Aorta (tissue), 5 donors: ENCODE results near the gene GRB10. TPM values are rescaled to one million over a fixed set of nuclear protein-coding genes. Genes with fewer than 3 reads are reported as not detected.

Experiments
- ATAC-seq: fragments of 200-7000 bp; cut with Tn5 transposase; one replicate; pipeline ENCODE4 v1.9.1; 2022; ENCODE audit warnings: moderate library complexity; ENCODE audit not compliant: low FRiP score
- DNase-seq, 2 donors: peaks; one replicate each; pipeline ENCODE4 v3.0.0-alpha.2; 2020
- H3K27ac ChIP-seq, 2 donors: one replicate each; pipeline ENCODE4 v1.5.1; 2013; ENCODE audit warnings: low read length in 2 of 2, mild to moderate bottlenecking in 2 of 2, moderate library complexity in 2 of 2, control low read depth in 1 of 2, inconsistent platforms in 1 of 2, low read depth in 1 of 2
- H3K27me3 ChIP-seq, 2 donors: one replicate each; pipeline ENCODE4 v1.6.1; 2013; ENCODE audit warnings: control low read depth in 1 of 2, low read length in 1 of 2, mild to moderate bottlenecking in 1 of 2, moderate library complexity in 1 of 2; ENCODE audit not compliant: insufficient read depth in 2 of 2, control insufficient read depth in 1 of 2
- H3K36me3 ChIP-seq, 2 donors: one replicate each; pipeline ENCODE4 v1.6.1; 2013; ENCODE audit warnings: control low read depth in 1 of 2, low read length in 1 of 2, mild to moderate bottlenecking in 1 of 2; ENCODE audit not compliant: insufficient read depth in 2 of 2, control insufficient read depth in 1 of 2
- H3K4me1 ChIP-seq, 2 donors: one replicate each; pipeline ENCODE4 v1.6.1; 2013; ENCODE audit warnings: low read length in 2 of 2, control low read depth in 1 of 2, mild to moderate bottlenecking in 1 of 2, moderate library complexity in 1 of 2; ENCODE audit not compliant: insufficient read depth in 2 of 2, control insufficient read depth in 1 of 2
- H3K4me3 ChIP-seq, 2 donors: one replicate each; pipeline ENCODE4 v1.5.1; 2013; ENCODE audit warnings: low read length in 2 of 2, control low read depth in 1 of 2, mild to moderate bottlenecking in 1 of 2
- H3K9me3 ChIP-seq: one replicate; pipeline ENCODE4 v1.6.1; 2013; ENCODE audit warnings: mild to moderate bottlenecking, low read length; ENCODE audit not compliant: control insufficient read depth
- WGBS, 2 donors: extraction: QIAGEN DNeasy Blood & Tissue Kit; methylation state at CpG; one replicate each; pipeline ENCODE4 v1.1.7; 2013; 5-methylcytosine and 5-hydroxymethylcytosine counted together
- intact Hi-C, 2 donors: fragments of 100-400 bp; cut with DNase I; formaldehyde crosslinking; loops; one replicate each; pipeline versions ENCODE4 v1.14.2 to v1.15.0; 2022
- polyA plus RNA-seq, 2 donors: library from polyadenylated mRNA; stranded (reverse); fragments of 200-250 nt; gene quantifications; one replicate each; pipeline ENCODE4 v1.2.3, GENCODE V29; 2013
- total RNA-seq, 2 donors: library from RNA; stranded (reverse); fragmentation: NEBNext Ultra II Directional; extraction: Animal tissue kit (Norgen Biotek cat#: 25700); gene quantifications; one replicate each; pipeline ENCODE4 v1.2.1, GENCODE V29; 2021
- donor health status: healthy with polysubstance abuse.
- donor health status: Bipolar disorder and iron deficiency.
- donor health status: DM: no; HTN: no; CAD: no.
- donor health status: DM: no; HTN: no; CAD: no.
- donor health status: DM: yes; HTN: yes; CAD: no.

Gene GRB10
- total and polyA plus RNA-seq, 4 donors, result 11.8 to 108 (median 63.8) TPM

- H3K4me1 ChIP-seq, result peaks cover 0 to 4% of the 10 kb centered on the region in 2 donors
- no peak overlapping the region for H3K4me3 ChIP-seq
- no peak for ATAC-seq
- no peak overlapping the region for H3K27ac ChIP-seq
- DNase-seq, result peak in 1 of 2 donors; percentile 59
- no peaks in the 10 kb centered on the region for H3K9me3 ChIP-seq
- WGBS, 2 donors, result 80 to 86% methylated on average over 4 of the region's 4 CpGs
- intact Hi-C loops, result no loop called here
- no peaks in the 10 kb centered on the region for H3K27me3 ChIP-seq
- H3K36me3 ChIP-seq, result no peaks in the 10 kb centered on the region
Observed at GRCh38 chr7:50662041-50662694, 120.5 kb downstream of the GRB10 start.

- WGBS, 2 donors, result 57 to 61% methylated on average over 9 of the region's 9 CpGs
- no peaks in the 10 kb centered on the region for H3K27me3 ChIP-seq
- intact Hi-C loops, result no loop called here
- no peaks in the 10 kb centered on the region for H3K9me3 ChIP-seq
- ATAC-seq (no peak), DNase-seq (peak in 1 of 2 donors; percentile 39)
- H3K4me1 ChIP-seq, result peaks cover under 1 to 8% of the 10 kb centered on the region in 2 donors
- no peak overlapping the region for H3K4me3 ChIP-seq
- no peak overlapping the region for H3K27ac ChIP-seq
- H3K36me3 ChIP-seq, result no peaks in the 10 kb centered on the region
Observed at GRCh38 chr7:50661345-50662040, 121.2 kb downstream of the GRB10 start.

- DNase-seq (peak in 1 of 2 donors; percentile 38), ATAC-seq (no peak)
- Histone ChIP-seq H3K4me3 (no peak overlapping the region), H3K27me3 (no peaks in the 10 kb centered on the region), H3K27ac (no peak overlapping the region), H3K4me1 (peaks cover 5 to 10% of the 10 kb centered on the region in 2 donors), H3K9me3 (no peaks in the 10 kb centered on the region), H3K36me3 (no peaks in the 10 kb centered on the region)
- WGBS, 2 donors, result 96 to 97% methylated on average over 5 of the region's 5 CpGs
- intact Hi-C loops, result no loop called here
Observed at GRCh38 chr7:50660830-50661175, 121.9 kb downstream of the GRB10 start.

DNA sequence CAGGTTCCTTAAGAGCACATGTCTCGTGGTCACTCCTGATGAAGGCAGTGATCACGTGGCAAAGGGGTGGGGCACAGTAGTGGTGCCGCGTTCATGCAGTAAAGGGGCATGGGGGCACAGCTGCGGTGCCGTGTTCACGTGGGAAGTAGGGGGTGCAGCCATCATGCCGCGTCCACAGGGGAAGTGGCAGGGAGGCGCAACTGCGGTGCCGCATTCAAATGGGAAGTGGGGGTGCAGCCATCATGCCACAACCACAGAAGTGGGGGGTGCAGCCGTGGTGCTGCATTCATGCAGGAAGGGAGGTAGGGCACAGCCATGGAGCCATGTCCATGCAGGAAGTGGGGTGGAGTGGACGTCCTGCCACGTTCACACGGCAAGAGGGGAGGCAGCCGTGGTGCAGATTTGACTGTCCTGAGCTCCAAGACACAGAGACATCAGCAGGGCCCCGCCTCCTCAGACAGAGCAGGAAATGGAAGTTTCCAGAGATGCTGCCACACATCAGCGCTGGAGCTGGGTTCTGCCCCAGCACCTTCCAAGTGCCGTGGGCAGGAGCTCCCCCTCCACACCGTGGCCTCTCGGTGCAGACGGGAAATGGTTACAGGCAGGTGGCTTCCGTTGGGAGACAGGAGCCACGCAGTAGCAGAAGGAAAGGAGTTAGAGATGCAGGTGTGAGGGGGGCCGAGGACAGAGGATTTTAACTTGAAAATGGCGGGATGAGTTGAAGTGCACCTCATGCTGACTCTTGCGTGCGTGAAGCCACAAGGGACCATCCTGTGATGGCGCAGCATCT, 122.5 kb downstream of the GRB10 start:
- Histone ChIP-seq H3K4me3 (no peak overlapping the region), H3K27ac (no peak overlapping the region), H3K36me3 (no peaks in the 10 kb centered on the region), H3K27me3 (no peaks in the 10 kb centered on the region), H3K4me1 (peaks cover 5 to 6% of the 10 kb centered on the region in 2 donors), H3K9me3 (no peaks in the 10 kb centered on the region)
- intact Hi-C loops, result no loop called here
- DNase-seq (peak; percentile 67 to 77), ATAC-seq (no peak)
- 90 to 93% methylated on average over 30 of the region's 30 CpGs for WGBS, 2 donors

- intact Hi-C loops, result loop anchor here (5.0 kb wide), 3 partner anchors 37 to 68 kb away; no protein-coding TSS in a partner anchor
- peaks cover 7 to 9% of the 10 kb centered on the region in 2 donors for H3K4me1 ChIP-seq
- no peaks in the 10 kb centered on the region for H3K27me3 ChIP-seq
- H3K9me3 ChIP-seq, result no peaks in the 10 kb centered on the region
- DNase-seq, result peak in 1 of 2 donors; percentile 44
- H3K36me3 ChIP-seq, result no peaks in the 10 kb centered on the region
- no peak for ATAC-seq
- 73 to 77% methylated on average over 17 of the region's 17 CpGs for WGBS, 2 donors
- no peak overlapping the region for H3K27ac ChIP-seq
- H3K4me3 ChIP-seq, result no peak overlapping the region
Observed at GRCh38 chr7:50659329-50659965, 123.2 kb downstream of the GRB10 start.

DNA sequence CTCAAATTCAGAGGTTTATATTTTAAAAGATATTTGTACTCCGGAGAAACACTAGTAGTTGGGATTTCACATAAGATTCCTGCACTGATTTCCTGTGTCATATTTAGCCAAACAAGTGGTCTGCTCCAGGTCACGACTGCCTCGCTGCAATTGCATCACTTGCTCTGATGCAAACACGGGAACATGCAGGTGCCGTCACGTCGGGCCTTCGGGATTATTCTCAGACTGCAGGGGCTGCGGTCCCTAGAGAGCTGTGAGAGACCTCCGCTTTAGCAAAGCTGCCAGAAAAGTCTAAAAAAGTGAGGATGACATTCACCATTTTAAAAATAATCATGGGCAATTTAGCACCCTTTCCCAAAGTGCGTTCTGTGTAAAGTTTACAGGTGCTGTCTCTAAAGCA, 124.0 kb downstream of the GRB10 start:
- Histone ChIP-seq H3K27me3 (no peaks in the 10 kb centered on the region), H3K4me1 (peaks cover 7 to 9% of the 10 kb centered on the region in 2 donors), H3K36me3 (no peaks in the 10 kb centered on the region), H3K9me3 (no peaks in the 10 kb centered on the region), H3K4me3 (no peak overlapping the region), H3K27ac (peak overlapping the region in 1 of 2 donors; percentile 2)
- ATAC-seq (no peak), DNase-seq (peak in 1 of 2 donors; percentile 52)
- WGBS, 2 donors, result 90 to 91% methylated on average over 11 of the region's 11 CpGs
- intact Hi-C loops, result loop anchor here (5.0 kb wide), 3 partner anchors 36 to 69 kb away; no protein-coding TSS in a partner anchor

- H3K4me1 ChIP-seq, result peaks cover 7 to 9% of the 10 kb centered on the region in 2 donors
- DNase-seq (peak in 1 of 2 donors; percentile 25), ATAC-seq (peak; percentile 1)
- H3K4me3 ChIP-seq, result no peak overlapping the region
- no peaks in the 10 kb centered on the region for H3K36me3 ChIP-seq
- peak overlapping the region; percentile 31 to 91 for H3K27ac ChIP-seq
- intact Hi-C loops, result loop anchor here (5.0 kb wide), 3 partner anchors 36 to 69 kb away; no protein-coding TSS in a partner anchor
- WGBS, 2 donors, result 39 to 43% methylated on average over 7 of the region's 7 CpGs
- no peaks in the 10 kb centered on the region for H3K9me3 ChIP-seq
- no peaks in the 10 kb centered on the region for H3K27me3 ChIP-seq
Observed at GRCh38 chr7:50657912-50658311, 124.8 kb downstream of the GRB10 start.

GRCh38 chr7:50657341-50657873, 125.3 kb downstream of the GRB10 start:
- Histone ChIP-seq H3K4me3 (no peak overlapping the region), H3K4me1 (peaks cover 7 to 9% of the 10 kb centered on the region in 2 donors), H3K9me3 (no peaks in the 10 kb centered on the region), H3K36me3 (no peaks in the 10 kb centered on the region), H3K27me3 (no peaks in the 10 kb centered on the region), H3K27ac (peak overlapping the region in 1 of 2 donors; percentile 65)
- WGBS, 2 donors, result 4 to 5% methylated on average over 9 of the region's 9 CpGs
- peak; percentile 73 to 88 for DNase-seq
- intact Hi-C loops, result loop anchor here (5.0 kb wide), 3 partner anchors 35 to 70 kb away; no protein-coding TSS in a partner anchor
- ATAC-seq, result peak; percentile 76
